ENCODE measurements around the gene UNC13B. TPM values are rescaled to one million over a fixed set of nuclear protein-coding genes. Genes with fewer than 3 reads are reported as not detected.
"Not testable (repeated sequence)": the region's sequence is repeated elsewhere in the genome, so short reads cannot be mapped to it uniquely, and the experiment has no call there.

The UNC13B gene
- total RNA-seq: 0.20 and 0.47 TPM in 2 replicates

DNA sequence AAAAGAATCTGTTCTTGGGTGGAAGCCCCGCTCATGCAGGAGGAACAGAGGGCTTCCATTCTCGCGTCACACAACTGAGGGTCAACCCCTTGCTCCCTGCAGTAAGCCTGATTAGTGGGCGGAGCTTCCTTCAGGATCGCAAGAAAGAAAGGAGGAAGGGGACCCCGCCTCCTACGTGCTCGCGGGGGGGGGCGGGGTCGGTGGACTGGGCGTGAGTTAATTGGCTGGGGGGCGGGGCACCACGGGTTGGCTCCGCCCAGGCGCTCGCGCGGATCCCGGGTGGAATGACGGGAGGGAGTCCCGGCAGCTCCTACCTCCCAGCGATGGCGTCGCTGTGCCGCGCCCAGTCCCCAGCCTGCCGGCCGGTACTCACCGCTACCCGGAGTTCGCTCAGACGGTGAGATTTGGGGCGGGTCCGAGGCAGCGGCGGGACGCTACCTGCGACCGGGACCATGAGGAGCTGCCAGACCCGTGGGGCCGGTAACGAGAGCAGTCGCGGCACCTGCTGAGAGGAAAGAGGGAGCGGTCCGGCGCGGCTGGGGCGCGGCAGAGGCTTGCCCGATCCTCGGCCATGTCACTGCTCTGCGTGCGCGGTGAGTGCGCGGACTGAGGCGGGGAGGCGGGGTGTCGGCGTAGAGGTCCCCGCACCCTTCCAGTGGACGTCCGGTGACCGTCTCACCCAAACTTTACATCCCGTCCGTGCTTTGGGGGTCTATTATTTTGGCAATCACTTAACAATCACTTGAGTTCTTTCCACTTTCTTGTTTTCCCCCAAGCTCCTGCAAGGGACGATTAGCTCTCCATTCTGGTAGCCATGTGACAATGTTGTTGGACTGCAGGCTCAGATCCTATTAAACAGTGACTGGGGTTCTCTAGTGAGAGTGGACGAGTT, at the start of gene UNC13B:
Gene UNC13B, plus strand, starts transcription at position 297 of the 892 bp plus-strand sequence. Its CDS starts 275 bp downstream, at position 572.
- intact Hi-C loops (cut with micrococcal nuclease): loop anchor here (1.0 to 5.0 kb wide), 6 partner anchors 46 to 570 kb away; partner anchors contain the start of genes CREB3, DNAJB5, TLN1 and VCP

- intact Hi-C loops (cut with micrococcal nuclease): no loop called here
Observed at GRCh38 chr9:35112257-35113020, 49.4 kb upstream of the UNC13B start.

GRCh38 chr9:35114113-35114839, 47.5 kb upstream of the UNC13B start:
- intact Hi-C loops (cut with micrococcal nuclease): loop anchor here (2.0 kb wide), 2 partner anchors 785 to 1287 kb away; partner anchors contain the start of genes KIF24, NUDT2 and RNF38

GRCh38 chr9:35114840-35115628, 46.8 kb upstream of the UNC13B start:
- intact Hi-C loops (cut with micrococcal nuclease): loop anchor here (1.0 to 5.0 kb wide), 4 partner anchors 35 to 1286 kb away; partner anchors contain the start of genes FAM221B, KIF24, NUDT2 and RNF38

DNA sequence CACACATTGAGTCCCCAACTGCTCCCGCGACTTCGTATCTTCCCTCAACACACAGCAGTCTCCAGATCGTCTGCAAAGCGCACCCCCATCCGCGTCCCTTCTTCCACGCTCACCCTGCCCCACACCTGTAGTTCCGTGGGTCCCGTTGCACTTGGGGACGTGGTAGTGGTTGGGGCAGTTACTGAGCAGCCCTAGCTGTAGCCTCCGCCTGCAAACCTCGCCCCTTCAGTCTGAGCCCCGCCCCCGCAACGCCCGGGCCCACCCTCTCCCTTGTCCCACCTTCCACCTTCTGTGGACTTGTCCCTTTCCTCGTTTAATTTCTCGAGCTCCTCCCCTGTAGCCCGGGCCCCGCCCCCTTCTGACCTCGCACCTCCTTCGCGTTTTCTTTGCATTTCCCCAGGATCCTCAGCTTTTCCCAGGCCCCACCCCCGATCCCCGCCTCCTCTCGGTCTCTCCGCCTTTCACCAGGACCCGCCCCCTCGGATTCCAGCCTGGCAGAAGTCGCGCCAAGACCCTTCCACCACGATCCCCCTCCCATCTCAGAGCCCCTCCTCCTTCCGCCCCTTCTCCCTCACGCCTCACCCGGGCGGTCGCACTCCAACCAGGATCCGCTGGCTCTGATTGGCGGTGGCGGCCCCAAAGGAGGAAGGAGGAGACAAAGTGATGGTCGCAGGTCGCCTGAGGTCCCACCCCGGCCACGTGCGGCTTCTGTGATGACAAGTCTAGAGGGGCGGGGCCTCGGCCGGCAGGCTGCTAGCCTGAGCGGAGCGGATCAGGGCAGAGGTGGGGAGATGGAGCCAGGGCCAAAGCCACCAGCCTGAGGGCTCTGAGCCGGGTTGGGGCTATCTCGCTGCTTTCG, 45.9 kb upstream of the UNC13B start, which contains the start of gene ATOSB:
Gene ATOSB, minus strand, starts transcription at position 183 of the 859 bp plus-strand sequence. CDS start 7,588 bp downstream, outside the sequence.
- intact Hi-C loops (cut with micrococcal nuclease): loop anchor here (1.0 to 5.0 kb wide), 20 partner anchors 13 to 1285 kb away; partner anchors contain the start of genes CCDC107, CREB3, DNAI1 and DNAJB5

DNA sequence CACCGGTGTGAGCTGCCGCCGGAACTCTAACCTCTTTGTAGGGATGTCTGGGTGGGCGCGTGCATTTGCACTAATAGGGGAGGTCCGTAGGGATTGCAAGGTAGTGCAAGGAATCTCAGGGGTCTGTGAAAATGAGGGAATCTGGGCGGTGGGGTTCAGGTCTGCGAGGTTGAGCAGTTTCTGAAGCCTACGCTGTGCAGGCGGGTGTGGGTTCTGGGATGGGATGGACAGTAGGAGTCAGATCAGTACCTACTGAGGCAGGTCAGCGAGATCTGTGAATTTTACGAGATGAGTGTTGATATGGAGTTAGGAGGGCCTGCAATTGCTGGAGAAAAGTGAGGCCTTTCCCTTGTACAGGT, 45.3 kb upstream of the UNC13B start:
- intact Hi-C loops (cut with micrococcal nuclease): loop anchor here (1.0 to 5.0 kb wide), 17 partner anchors 13 to 766 kb away; partner anchors contain the start of genes CCDC107, CREB3, DNAI1 and DNAJB5

GRCh38 chr9:35116898-35117551, 44.8 kb upstream of the UNC13B start:
- intact Hi-C loops (cut with micrococcal nuclease): loop anchor here (1.0 to 5.0 kb wide), 18 partner anchors 14 to 766 kb away; partner anchors contain the start of genes CCDC107, CREB3, DNAI1 and DNAJB5

- intact Hi-C loops (cut with micrococcal nuclease): no loop called here
Observed at GRCh38 chr9:35134920-35135319, 26.9 kb upstream of the UNC13B start.

- intact Hi-C loops (cut with micrococcal nuclease): no loop called here
Observed at GRCh38 chr9:35135988-35136387, 25.8 kb upstream of the UNC13B start.

- intact Hi-C loops (cut with micrococcal nuclease): no loop called here
Observed at GRCh38 chr9:35136866-35137265, 24.9 kb upstream of the UNC13B start.

GRCh38 chr9:35140093-35140492, 21.7 kb upstream of the UNC13B start:
- intact Hi-C loops (cut with micrococcal nuclease): no loop called here

- intact Hi-C loops (cut with micrococcal nuclease): no loop called here
Observed at GRCh38 chr9:35142037-35142436, 19.8 kb upstream of the UNC13B start.

- intact Hi-C loops (cut with micrococcal nuclease): not testable (repeated sequence)
Observed at GRCh38 chr9:35147941-35148563, 13.8 kb upstream of the UNC13B start.

DNA sequence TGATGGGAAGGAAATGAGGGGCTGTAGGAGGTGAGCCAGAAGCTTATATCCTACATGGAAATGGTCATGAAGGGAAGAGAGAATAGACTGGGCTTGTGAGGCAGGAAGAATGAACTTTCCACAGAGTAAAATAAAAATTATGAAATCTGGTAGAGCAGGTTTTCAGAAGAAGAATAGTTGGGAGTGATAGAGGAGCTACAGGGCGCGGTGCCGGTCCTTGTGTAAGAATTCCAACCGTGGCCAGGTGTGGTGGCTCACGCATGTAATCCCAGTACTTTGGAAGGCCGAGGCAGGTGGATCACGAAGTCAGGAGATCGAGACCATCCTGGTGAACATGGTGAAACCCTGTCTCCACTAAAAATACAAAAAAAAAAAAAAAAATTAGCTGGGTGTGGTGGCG, 8.9 kb upstream of the UNC13B start:
- intact Hi-C loops (cut with micrococcal nuclease): no loop called here

- intact Hi-C loops (cut with micrococcal nuclease): no loop called here
Observed at GRCh38 chr9:35156781-35157180, 5.0 kb upstream of the UNC13B start.

DNA sequence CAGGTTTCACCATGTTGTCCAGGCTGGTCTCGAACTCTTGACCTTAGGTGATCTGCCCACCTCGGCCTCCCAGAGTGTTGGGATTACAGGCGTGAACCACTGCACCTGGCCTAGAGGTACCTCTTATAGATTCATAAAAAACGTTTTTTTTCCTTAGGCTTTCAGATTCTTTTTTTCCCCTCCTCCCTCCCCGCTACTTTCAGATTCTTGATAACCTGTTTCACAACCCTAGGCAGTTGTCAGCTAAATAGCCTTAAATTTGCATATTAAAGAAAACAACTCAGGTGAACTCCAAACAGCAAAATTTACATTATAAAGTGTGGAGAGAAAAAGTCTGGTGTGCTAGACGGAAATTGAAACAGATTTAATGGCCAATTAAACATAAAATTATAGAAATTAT, 4.0 kb upstream of the UNC13B start:
- intact Hi-C loops (cut with micrococcal nuclease): not testable (repeated sequence)

- intact Hi-C loops (cut with micrococcal nuclease): no loop called here
Observed at GRCh38 chr9:35158501-35159280, 3.1 kb upstream of the UNC13B start.

All from T-helper 1 cell treated with Interleukin-12 subunit alpha and Interleukin-12 subunit beta and Interleukin-4 antibody, amounts not matched to agents 30 ng/mL and 1 ng/mL, for 36 hours (primary cell).